ENCODE results near the gene AKAP13. TPM values are rescaled to one million over a fixed set of nuclear protein-coding genes. Genes with fewer than 3 reads are reported as not detected.

The AKAP13 gene
- polyA plus RNA-seq, 1 donor from 2014 or later = 10.0 TPM

DNA sequence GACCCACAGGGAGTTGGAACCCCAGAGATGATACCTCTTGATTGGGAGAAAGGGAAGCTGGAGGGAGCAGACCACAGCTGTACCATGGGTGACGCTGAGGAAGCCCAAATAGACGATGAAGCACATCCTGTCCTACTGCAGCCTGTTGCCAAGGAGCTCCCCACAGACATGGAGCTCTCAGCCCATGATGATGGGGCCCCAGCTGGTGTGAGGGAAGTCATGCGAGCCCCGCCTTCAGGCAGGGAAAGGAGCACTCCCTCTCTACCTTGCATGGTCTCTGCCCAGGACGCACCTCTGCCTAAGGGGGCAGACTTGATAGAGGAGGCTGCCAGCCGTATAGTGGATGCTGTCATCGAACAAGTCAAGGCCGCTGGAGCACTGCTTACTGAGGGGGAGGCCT, 201.1 kb downstream of the AKAP13 start:
- no peak overlapping the region for H3K4me3 ChIP-seq (ENCODE audit: low read length)
- H3K27ac ChIP-seq (ENCODE audit: low read length) = no peak overlapping the region
- H3K36me3 ChIP-seq (ENCODE audit: insufficient read depth, low read length) = no peaks in the 10 kb centered on the region
- no peak overlapping the region for H2AFZ ChIP-seq (ENCODE audit: low read depth, low read length)
- H3F3A ChIP-seq (ENCODE audit: insufficient read depth, low read length, poor library complexity, severe bottlenecking) = no peaks in the 10 kb centered on the region
- no peaks in the 10 kb centered on the region for H3K27me3 ChIP-seq (ENCODE audit: insufficient read depth, low read depth, low read length)
- no peak overlapping the region for H3K4me2 ChIP-seq (ENCODE audit: low read length)
- no peak for TF ChIP-seq MXI1 (conservative IDR thresholded peaks at IDR 0.05; ENCODE audit: poor library complexity, severe bottlenecking)
- H4K20me1 ChIP-seq (ENCODE audit: insufficient read depth) = no peaks in the 10 kb centered on the region
- no peak overlapping the region for H3K9ac ChIP-seq (ENCODE audit: low read length)
- H3K79me2 ChIP-seq (replicated peaks; ENCODE audit: insufficient read depth, low read length) = no peaks in the 10 kb centered on the region
- no peaks in the 10 kb centered on the region for H3K9me2 ChIP-seq (ENCODE audit: insufficient read depth, low read length)
- no peaks in the 10 kb centered on the region for H3K9me3 ChIP-seq (ENCODE audit: low read length)

DNA sequence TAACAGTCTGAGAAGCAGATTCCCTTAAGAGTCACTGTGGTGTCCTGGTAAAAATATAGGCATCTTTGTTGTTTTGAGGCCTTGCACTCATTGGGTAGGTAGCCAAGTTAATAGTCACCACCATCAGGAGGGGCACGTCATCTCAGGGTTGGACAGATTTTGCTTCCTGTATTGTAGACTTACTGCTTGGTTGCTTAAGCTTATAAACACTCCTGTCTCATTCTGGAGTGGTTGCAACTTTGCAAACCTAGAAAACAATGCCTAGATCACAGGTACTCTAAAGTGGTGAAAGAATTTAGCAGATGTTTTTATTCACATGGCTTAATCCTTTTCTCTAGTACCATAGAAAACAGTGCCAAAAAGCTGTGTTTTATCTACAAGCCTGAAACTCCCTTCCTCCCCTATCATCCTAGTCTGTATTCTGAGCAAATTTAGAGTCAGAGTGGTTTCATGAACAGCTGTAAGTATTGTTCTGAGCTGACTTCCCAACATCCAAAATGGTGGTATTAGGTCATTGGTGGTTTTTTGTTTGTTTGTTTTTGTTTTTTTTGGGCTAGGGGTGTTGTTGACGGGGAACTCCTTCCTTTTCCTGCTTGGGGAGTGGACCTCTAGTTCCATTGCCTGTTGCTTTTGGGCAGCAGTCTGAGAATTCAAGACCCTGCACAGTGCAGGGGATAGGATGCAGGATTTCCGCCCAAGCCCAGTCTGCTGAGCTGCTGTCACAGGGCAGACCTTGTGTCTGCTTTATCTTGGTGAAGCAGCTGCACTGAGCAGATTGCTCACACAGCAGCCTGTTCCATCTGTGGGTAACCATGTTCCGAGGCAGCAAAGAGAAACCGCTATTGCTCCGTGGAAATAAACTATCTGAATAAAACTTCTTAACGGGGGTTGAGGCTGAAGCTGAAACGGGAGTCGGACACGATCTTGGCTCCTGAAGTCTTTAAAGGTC, 202.0 kb downstream of the AKAP13 start:
- H3K27me3 ChIP-seq (ENCODE audit: insufficient read depth, low read depth, low read length) = no peaks in the 10 kb centered on the region
- no peaks in the 10 kb centered on the region for H3F3A ChIP-seq (ENCODE audit: insufficient read depth, low read length, poor library complexity, severe bottlenecking)
- no peaks in the 10 kb centered on the region for H3K79me2 ChIP-seq (replicated peaks; ENCODE audit: insufficient read depth, low read length)
- H3K4me2 ChIP-seq (ENCODE audit: low read length) = no peak overlapping the region
- H4K20me1 ChIP-seq (ENCODE audit: insufficient read depth) = no peaks in the 10 kb centered on the region
- no peaks in the 10 kb centered on the region for H3K9me3 ChIP-seq (ENCODE audit: low read length)
- no peak overlapping the region for H3K27ac ChIP-seq (ENCODE audit: low read length)
- H3K36me3 ChIP-seq (ENCODE audit: insufficient read depth, low read length) = no peaks in the 10 kb centered on the region
- no peaks in the 10 kb centered on the region for H3K9me2 ChIP-seq (ENCODE audit: insufficient read depth, low read length)
- no peak overlapping the region for H2AFZ ChIP-seq (ENCODE audit: low read depth, low read length)
- no peak overlapping the region for H3K9ac ChIP-seq (ENCODE audit: low read length)
- TF ChIP-seq POLR2AphosphoS5 (IDR thresholded peaks at IDR 0.05) (no peak), SMC3 (conservative IDR thresholded peaks at IDR 0.05; ENCODE audit: poor library complexity) (no peak), MXI1 (conservative IDR thresholded peaks at IDR 0.05; ENCODE audit: poor library complexity, severe bottlenecking) (no peak)
- no peak overlapping the region for H3K4me3 ChIP-seq (ENCODE audit: low read length)

DNA sequence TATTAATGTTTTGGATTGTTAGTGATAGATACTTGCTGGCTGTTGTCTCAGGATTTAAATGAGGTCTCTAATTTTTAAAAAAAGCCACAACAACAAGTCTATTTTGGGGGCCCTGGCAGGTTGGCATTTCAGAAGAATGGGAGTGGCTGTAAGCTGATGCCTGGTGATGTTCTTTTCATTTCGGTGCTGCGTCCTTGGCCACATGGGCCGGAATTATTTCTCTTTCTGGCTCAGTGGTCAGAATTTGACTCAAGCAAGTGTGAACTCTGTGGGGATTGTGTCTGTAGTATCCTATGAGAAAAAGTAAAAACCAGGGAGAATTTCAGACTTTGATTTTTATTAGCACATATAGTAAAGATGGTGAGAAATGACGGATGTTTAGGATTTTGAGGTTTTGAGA, 203.0 kb downstream of the AKAP13 start:
- H3K9ac ChIP-seq (ENCODE audit: low read length) = no peak overlapping the region
- H3K9me2 ChIP-seq (ENCODE audit: insufficient read depth, low read length) = no peaks in the 10 kb centered on the region
- H3K27me3 ChIP-seq (ENCODE audit: insufficient read depth, low read depth, low read length) = no peaks in the 10 kb centered on the region
- H3K27ac ChIP-seq (ENCODE audit: low read length) = no peak overlapping the region
- H3F3A ChIP-seq (ENCODE audit: insufficient read depth, low read length, poor library complexity, severe bottlenecking) = no peaks in the 10 kb centered on the region
- no peaks in the 10 kb centered on the region for H3K79me2 ChIP-seq (replicated peaks; ENCODE audit: insufficient read depth, low read length)
- H4K20me1 ChIP-seq (ENCODE audit: insufficient read depth) = no peaks in the 10 kb centered on the region
- H3K9me3 ChIP-seq (ENCODE audit: low read length) = no peaks in the 10 kb centered on the region
- H3K4me2 ChIP-seq (ENCODE audit: low read length) = no peak overlapping the region
- no peaks in the 10 kb centered on the region for H3K36me3 ChIP-seq (ENCODE audit: insufficient read depth, low read length)
- H3K4me3 ChIP-seq (ENCODE audit: low read length) = no peak overlapping the region
- no peak overlapping the region for H2AFZ ChIP-seq (ENCODE audit: low read depth, low read length)
- TF ChIP-seq MXI1 (conservative IDR thresholded peaks at IDR 0.05; ENCODE audit: poor library complexity, severe bottlenecking) (no peak), EZH2 (IDR thresholded peaks at IDR 0.05; ENCODE audit: borderline replicate concordance, insufficient read depth, low read length, poor library complexity, severe bottlenecking) (no peak), RAD21 (conservative IDR thresholded peaks at IDR 0.05) (no peak), SMC3 (conservative IDR thresholded peaks at IDR 0.05; ENCODE audit: poor library complexity) (no peak), TAF1 (IDR thresholded peaks at IDR 0.05; ENCODE audit: low read depth) (no peak), POLR2AphosphoS5 (IDR thresholded peaks at IDR 0.05) (no peak), EP300 (conservative IDR thresholded peaks at IDR 0.05; ENCODE audit: poor library complexity, severe bottlenecking) (no peak)
- TF ChIP-seq, protein P1, sequence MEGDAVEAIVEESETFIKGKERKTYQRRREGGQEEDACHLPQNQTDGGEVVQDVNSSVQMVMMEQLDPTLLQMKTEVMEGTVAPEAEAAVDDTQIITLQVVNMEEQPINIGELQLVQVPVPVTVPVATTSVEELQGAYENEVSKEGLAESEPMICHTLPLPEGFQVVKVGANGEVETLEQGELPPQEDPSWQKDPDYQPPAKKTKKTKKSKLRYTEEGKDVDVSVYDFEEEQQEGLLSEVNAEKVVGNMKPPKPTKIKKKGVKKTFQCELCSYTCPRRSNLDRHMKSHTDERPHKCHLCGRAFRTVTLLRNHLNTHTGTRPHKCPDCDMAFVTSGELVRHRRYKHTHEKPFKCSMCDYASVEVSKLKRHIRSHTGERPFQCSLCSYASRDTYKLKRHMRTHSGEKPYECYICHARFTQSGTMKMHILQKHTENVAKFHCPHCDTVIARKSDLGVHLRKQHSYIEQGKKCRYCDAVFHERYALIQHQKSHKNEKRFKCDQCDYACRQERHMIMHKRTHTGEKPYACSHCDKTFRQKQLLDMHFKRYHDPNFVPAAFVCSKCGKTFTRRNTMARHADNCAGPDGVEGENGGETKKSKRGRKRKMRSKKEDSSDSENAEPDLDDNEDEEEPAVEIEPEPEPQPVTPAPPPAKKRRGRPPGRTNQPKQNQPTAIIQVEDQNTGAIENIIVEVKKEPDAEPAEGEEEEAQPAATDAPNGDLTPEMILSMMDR (IDR thresholded peaks at IDR 0.05; ENCODE audit: poor library complexity, severe bottlenecking) = no peak
- TF ChIP-seq, protein P2, sequence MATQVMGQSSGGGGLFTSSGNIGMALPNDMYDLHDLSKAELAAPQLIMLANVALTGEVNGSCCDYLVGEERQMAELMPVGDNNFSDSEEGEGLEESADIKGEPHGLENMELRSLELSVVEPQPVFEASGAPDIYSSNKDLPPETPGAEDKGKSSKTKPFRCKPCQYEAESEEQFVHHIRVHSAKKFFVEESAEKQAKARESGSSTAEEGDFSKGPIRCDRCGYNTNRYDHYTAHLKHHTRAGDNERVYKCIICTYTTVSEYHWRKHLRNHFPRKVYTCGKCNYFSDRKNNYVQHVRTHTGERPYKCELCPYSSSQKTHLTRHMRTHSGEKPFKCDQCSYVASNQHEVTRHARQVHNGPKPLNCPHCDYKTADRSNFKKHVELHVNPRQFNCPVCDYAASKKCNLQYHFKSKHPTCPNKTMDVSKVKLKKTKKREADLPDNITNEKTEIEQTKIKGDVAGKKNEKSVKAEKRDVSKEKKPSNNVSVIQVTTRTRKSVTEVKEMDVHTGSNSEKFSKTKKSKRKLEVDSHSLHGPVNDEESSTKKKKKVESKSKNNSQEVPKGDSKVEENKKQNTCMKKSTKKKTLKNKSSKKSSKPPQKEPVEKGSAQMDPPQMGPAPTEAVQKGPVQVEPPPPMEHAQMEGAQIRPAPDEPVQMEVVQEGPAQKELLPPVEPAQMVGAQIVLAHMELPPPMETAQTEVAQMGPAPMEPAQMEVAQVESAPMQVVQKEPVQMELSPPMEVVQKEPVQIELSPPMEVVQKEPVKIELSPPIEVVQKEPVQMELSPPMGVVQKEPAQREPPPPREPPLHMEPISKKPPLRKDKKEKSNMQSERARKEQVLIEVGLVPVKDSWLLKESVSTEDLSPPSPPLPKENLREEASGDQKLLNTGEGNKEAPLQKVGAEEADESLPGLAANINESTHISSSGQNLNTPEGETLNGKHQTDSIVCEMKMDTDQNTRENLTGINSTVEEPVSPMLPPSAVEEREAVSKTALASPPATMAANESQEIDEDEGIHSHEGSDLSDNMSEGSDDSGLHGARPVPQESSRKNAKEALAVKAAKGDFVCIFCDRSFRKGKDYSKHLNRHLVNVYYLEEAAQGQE (IDR thresholded peaks at IDR 0.05; ENCODE audit: borderline replicate concordance) = no peak

All from neural cell (in vitro differentiated cells).